ENCODE measurements around the gene HDGF. TPM values are rescaled to one million over a fixed set of nuclear protein-coding genes. Genes with fewer than 3 reads are reported as not detected.

Gene HDGF
- polyA plus RNA-seq, result 100 to 1,000 TPM in 1 of 2 donors, 10 to 100 TPM in 1; 88.6 to 150 TPM

DNA sequence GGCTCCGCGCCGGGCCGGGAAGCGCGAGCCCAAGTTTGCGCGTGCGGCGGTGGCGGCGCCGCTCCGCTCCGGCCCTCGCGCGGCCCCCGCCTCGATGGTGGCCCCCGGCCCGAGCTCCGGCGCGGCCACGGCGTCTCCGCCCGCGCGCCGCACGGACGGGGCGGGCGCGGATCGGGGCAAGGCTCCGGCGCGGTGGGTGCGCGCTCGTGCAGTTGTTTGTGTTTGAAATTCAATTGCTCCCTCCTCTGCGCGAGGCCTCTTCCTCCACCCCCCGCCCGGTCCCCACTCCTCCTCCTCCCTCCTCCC lies at the start of gene HDGF:
HDGF (minus strand) TSS at position 225 of the 306 bp plus-strand sequence. CDS start 246 bp downstream, outside the sequence.
- peaks cover 0 to 18% of the 10 kb centered on the region in 2 donors for H3K4me1 ChIP-seq (ENCODE audit: control insufficient read depth in 2 of 2, insufficient read depth in 2 of 2, low read length in 1 of 2)
- WGBS, 2 donors, result 0% methylated on average over 32 to 48 of the region's 48 CpGs

DNA sequence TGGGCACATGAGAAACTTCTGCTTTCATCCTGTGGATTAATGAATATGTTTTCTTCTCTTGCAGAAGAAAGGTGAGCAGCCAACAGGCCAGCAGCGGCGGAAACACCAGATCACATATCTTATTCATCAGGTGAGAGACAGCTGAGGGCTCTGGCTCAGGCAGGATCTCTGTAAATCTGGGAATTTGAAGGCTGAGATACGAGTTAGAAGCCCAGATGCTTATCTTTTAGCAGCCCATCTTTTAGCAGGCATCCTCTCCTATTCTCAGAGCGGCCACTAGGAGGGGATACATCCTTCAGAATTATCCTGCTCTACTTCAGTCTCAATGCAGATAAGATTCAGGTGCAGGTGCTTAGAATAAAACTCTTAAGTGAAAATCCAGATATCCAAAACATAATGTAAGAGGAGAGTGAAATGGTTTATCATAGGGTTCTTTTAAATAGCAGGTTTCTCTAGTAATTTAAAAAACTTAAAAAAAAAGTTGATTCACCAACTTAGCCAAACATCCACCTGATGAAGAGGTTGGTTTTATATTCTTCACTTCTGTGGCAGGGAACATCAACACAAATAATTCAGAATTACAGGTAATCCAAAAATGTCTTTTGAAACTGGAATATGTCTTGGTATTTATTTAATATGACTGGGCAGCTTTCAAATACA lies 45.9 kb upstream of the HDGF start:
- WGBS, 2 donors, result 36 to 50% methylated on average over 4 of the region's 4 CpGs
- H3K27me3 ChIP-seq (ENCODE audit: control insufficient read depth in 1 of 2, insufficient read depth in 2 of 2, low read length in 2 of 2), result no peaks in the 10 kb centered on the region

More for the DNA sequence above, at the start of gene HDGF:
- peak within 1 kb of the TSS; percentile 96 to 98 for H3K27ac ChIP-seq (ENCODE audit: low read depth in 2 of 2, low read length in 1 of 2)
- H3K4me3 ChIP-seq (ENCODE audit: low read depth in 1 of 2, low read length in 2 of 2), result peak within 1 kb of the TSS; percentile 95 to 99
- no peaks in the 10 kb centered on the region for H3K36me3 ChIP-seq (ENCODE audit: control insufficient read depth in 2 of 2, insufficient read depth in 2 of 2, low read length in 1 of 2)
- no peaks in the 10 kb centered on the region for H3K27me3 ChIP-seq (ENCODE audit: control insufficient read depth in 1 of 2, insufficient read depth in 2 of 2, low read length in 2 of 2)
- H3K9me3 ChIP-seq (ENCODE audit: control insufficient read depth in 2 of 2, insufficient read depth in 1 of 2, low read depth in 1 of 2, low read length in 1 of 2), result no peaks in the 10 kb centered on the region

DNA sequence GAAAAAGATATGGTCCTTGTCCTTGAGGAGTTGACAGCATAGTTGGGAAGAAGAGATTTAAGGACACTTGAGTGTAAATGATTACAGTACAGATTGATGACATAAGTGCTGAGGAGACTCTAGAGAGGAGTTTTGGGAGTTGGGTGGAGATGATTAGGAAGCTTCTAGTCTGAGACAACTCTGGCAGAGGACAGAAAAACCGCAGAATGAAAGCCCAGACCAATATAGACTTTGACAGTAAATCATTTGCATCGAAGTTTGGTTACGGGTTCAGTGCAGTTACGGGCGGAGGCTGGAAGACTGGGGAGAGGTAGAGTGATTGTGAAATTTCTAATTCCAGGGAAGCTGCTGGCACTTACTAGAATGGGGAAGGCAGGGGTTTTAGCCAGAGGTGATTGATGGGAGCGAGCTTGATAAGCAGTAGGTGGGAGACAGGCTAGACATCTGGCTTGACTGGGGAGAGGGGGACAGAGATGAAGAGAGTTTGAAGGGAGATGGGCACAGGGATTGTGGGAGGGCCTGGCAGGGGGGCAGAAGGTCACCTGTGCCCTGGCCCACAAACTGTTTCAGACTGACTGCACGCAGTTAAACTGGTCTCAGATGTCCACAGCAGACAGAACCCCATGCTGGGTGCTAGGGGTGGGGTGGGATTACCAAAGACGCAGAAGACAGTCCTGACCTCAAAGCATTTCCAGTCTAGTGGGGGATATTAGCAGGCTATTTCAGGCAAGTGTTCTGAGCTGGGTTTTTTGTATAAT lies 45.0 kb upstream of the HDGF start:
- Histone ChIP-seq H3K27ac (ENCODE audit: low read depth in 2 of 2, low read length in 1 of 2) (no peak overlapping the region), H3K4me3 (ENCODE audit: low read depth in 1 of 2, low read length in 2 of 2) (no peak overlapping the region), H3K27me3 (ENCODE audit: control insufficient read depth in 1 of 2, insufficient read depth in 2 of 2, low read length in 2 of 2) (no peaks in the 10 kb centered on the region), H3K9me3 (ENCODE audit: control insufficient read depth in 2 of 2, insufficient read depth in 1 of 2, low read depth in 1 of 2, low read length in 1 of 2) (no peaks in the 10 kb centered on the region), H3K36me3 (ENCODE audit: control insufficient read depth in 2 of 2, insufficient read depth in 2 of 2, low read length in 1 of 2) (peaks cover 37 to 39% of the 10 kb centered on the region in 2 donors), H3K4me1 (ENCODE audit: control insufficient read depth in 2 of 2, insufficient read depth in 2 of 2, low read length in 1 of 2) (no peaks in the 10 kb centered on the region)
- WGBS, 2 donors, result 85 to 86% methylated on average over 8 of the region's 8 CpGs

More for the DNA sequence above, 45.9 kb upstream of the HDGF start:
- Histone ChIP-seq H3K4me3 (ENCODE audit: low read depth in 1 of 2, low read length in 2 of 2) (no peak overlapping the region), H3K36me3 (ENCODE audit: control insufficient read depth in 2 of 2, insufficient read depth in 2 of 2, low read length in 1 of 2) (peaks cover 34 to 39% of the 10 kb centered on the region in 2 donors), H3K27ac (ENCODE audit: low read depth in 2 of 2, low read length in 1 of 2) (no peak overlapping the region), H3K9me3 (ENCODE audit: control insufficient read depth in 2 of 2, insufficient read depth in 1 of 2, low read depth in 1 of 2, low read length in 1 of 2) (no peaks in the 10 kb centered on the region), H3K4me1 (ENCODE audit: control insufficient read depth in 2 of 2, insufficient read depth in 2 of 2, low read length in 1 of 2) (no peaks in the 10 kb centered on the region)

DNA sequence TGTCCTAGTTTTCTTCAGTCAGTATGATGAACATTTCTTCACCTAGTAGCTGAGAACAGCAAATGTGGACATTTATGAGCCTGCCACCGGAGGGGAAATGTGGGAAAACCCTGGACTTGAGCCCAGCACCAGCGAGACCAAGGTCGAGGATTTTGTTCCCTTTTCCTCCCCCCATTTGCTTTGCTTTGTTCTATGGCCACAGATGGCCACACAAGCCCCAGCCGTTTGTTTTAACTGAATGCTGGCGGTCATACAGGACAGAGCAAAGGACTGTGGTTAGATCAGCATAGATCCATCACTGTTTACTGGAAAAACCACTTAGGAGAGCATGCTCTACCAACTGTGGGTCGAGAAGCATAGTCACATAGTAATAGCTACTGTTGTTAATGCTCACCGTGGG lies 44.3 kb upstream of the HDGF start:
- no peaks in the 10 kb centered on the region for H3K4me1 ChIP-seq (ENCODE audit: control insufficient read depth in 2 of 2, insufficient read depth in 2 of 2, low read length in 1 of 2)
- H3K9me3 ChIP-seq (ENCODE audit: control insufficient read depth in 2 of 2, insufficient read depth in 1 of 2, low read depth in 1 of 2, low read length in 1 of 2), result no peaks in the 10 kb centered on the region
- no peaks in the 10 kb centered on the region for H3K27me3 ChIP-seq (ENCODE audit: control insufficient read depth in 1 of 2, insufficient read depth in 2 of 2, low read length in 2 of 2)
- H3K27ac ChIP-seq (ENCODE audit: low read depth in 2 of 2, low read length in 1 of 2), result no peak overlapping the region
- H3K4me3 ChIP-seq (ENCODE audit: low read depth in 1 of 2, low read length in 2 of 2), result no peak overlapping the region
- 50 to 56% methylated on average over 7 of the region's 7 CpGs for WGBS, 2 donors
- peaks cover 40 to 41% of the 10 kb centered on the region in 2 donors for H3K36me3 ChIP-seq (ENCODE audit: control insufficient read depth in 2 of 2, insufficient read depth in 2 of 2, low read length in 1 of 2)

DNA sequence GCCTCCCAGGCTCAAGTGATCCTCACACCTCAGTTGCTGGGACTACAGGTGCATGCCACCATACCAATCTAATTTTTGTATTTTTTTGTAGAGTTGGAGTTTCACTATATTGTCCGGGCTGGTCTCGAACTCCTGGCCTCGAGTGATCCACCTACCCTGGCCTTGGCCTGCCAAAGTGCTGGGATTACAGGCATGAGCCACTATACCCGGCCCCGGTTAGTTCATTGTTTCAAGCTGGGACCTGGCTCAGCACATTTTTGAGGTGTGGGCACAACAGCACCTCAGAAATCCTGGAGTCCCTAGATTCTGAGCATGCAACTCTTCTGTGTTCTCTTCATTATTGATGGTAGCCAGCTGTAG lies 43.9 kb upstream of the HDGF start:
- H3K36me3 ChIP-seq (ENCODE audit: control insufficient read depth in 2 of 2, insufficient read depth in 2 of 2, low read length in 1 of 2), result peaks cover 37 to 41% of the 10 kb centered on the region in 2 donors
- H3K9me3 ChIP-seq (ENCODE audit: control insufficient read depth in 2 of 2, insufficient read depth in 1 of 2, low read depth in 1 of 2, low read length in 1 of 2), result no peaks in the 10 kb centered on the region
- H3K27me3 ChIP-seq (ENCODE audit: control insufficient read depth in 1 of 2, insufficient read depth in 2 of 2, low read length in 2 of 2), result no peaks in the 10 kb centered on the region
- H3K27ac ChIP-seq (ENCODE audit: low read depth in 2 of 2, low read length in 1 of 2), result no peak overlapping the region
- no peak overlapping the region for H3K4me3 ChIP-seq (ENCODE audit: low read depth in 1 of 2, low read length in 2 of 2)
- WGBS, 2 donors, result 85 to 87% methylated on average over 5 of the region's 5 CpGs
- H3K4me1 ChIP-seq (ENCODE audit: control insufficient read depth in 2 of 2, insufficient read depth in 2 of 2, low read length in 1 of 2), result no peaks in the 10 kb centered on the region

DNA sequence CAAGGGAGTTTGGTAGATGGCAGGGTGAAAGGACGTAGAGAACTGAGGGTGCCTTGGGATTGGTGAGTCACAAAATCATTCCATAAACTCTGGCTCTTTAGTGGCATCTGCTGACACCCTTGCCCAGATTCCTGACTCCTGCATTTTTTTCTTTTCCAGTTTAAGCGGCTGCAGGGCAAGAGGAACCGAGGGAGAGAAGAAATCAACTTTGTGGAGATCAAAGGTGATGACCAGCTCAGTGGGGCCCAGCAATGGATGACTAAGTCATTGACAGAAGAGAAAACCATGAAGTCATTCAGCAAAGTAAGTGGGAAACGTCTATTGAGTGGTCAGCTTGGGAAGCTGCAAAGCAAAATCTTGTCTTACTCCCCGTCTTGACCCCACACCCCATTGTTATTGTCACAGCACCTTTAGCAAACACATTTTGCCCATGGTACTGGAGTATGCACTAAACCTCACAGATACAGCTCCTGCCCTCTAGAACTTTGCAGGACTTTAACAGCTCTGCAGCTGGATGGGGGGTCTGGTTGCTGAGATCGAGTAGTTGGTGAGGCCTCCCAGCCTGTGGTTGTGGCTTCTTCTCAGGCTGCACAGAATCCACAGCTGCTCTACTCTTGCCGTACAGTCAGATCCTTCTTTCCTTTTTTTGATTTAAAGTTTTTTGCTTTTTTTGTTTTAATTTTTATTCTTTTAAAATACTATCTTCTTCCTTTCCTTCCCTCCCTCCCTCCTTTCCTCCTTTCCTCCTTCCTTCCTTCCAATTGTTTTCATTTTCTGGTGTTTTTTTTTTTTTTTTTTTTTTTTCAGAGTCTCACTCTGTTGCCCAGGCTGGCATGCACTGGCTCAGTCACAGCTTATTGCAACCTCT lies 43.3 kb upstream of the HDGF start:
- H3K4me1 ChIP-seq (ENCODE audit: control insufficient read depth in 2 of 2, insufficient read depth in 2 of 2, low read length in 1 of 2), result no peaks in the 10 kb centered on the region
- peaks cover 34 to 41% of the 10 kb centered on the region in 2 donors for H3K36me3 ChIP-seq (ENCODE audit: control insufficient read depth in 2 of 2, insufficient read depth in 2 of 2, low read length in 1 of 2)
- H3K27me3 ChIP-seq (ENCODE audit: control insufficient read depth in 1 of 2, insufficient read depth in 2 of 2, low read length in 2 of 2), result no peaks in the 10 kb centered on the region
- H3K27ac ChIP-seq (ENCODE audit: low read depth in 2 of 2, low read length in 1 of 2), result no peak overlapping the region
- no peaks in the 10 kb centered on the region for H3K9me3 ChIP-seq (ENCODE audit: control insufficient read depth in 2 of 2, insufficient read depth in 1 of 2, low read depth in 1 of 2, low read length in 1 of 2)
- H3K4me3 ChIP-seq (ENCODE audit: low read depth in 1 of 2, low read length in 2 of 2), result no peak overlapping the region
- 80 to 81% methylated on average over 7 of the region's 7 CpGs for WGBS, 2 donors

DNA sequence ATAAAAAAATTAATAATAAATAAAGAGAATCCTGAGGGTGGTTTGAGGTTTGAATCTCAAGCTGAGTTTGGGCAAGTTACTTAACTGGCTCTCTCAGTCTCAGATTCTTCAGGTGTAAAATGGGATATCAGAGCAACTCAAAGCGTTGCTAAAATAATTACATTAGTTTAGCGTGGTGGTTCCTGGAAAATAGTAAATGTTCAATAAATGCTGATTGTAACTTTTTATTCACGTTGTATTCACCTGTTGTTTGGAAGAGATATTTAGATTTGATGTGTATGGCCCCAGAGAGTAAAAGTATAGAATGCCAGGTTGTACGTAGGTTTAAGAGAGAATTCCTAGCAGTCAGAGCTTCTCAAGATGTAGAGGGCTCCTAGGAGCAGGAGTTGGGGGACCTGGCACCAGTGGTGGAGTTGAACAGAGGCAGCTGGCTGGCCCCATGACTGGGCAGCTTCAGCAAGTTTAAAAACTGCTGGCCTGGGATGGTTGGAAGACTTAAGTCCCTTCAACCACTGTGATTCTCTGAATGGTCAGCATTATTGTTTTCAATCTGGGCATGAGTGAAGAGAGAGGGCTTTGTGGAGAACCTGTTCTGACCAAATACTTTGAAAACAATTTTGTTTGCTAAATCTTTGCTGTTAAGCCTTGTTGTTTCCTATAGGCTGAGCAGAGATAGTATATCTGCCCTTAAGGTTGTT lies 38.3 kb upstream of the HDGF start:
- WGBS, 2 donors, result 86 to 96% methylated on average over 4 of the region's 4 CpGs
- no peaks in the 10 kb centered on the region for H3K4me1 ChIP-seq (ENCODE audit: control insufficient read depth in 2 of 2, insufficient read depth in 2 of 2, low read length in 1 of 2)
- no peak overlapping the region for H3K4me3 ChIP-seq (ENCODE audit: low read depth in 1 of 2, low read length in 2 of 2)
- H3K36me3 ChIP-seq (ENCODE audit: control insufficient read depth in 2 of 2, insufficient read depth in 2 of 2, low read length in 1 of 2), result peaks cover 29 to 36% of the 10 kb centered on the region in 2 donors
- no peaks in the 10 kb centered on the region for H3K9me3 ChIP-seq (ENCODE audit: control insufficient read depth in 2 of 2, insufficient read depth in 1 of 2, low read depth in 1 of 2, low read length in 1 of 2)
- H3K27ac ChIP-seq (ENCODE audit: low read depth in 2 of 2, low read length in 1 of 2), result no peak overlapping the region
- H3K27me3 ChIP-seq (ENCODE audit: control insufficient read depth in 1 of 2, insufficient read depth in 2 of 2, low read length in 2 of 2), result no peaks in the 10 kb centered on the region

DNA sequence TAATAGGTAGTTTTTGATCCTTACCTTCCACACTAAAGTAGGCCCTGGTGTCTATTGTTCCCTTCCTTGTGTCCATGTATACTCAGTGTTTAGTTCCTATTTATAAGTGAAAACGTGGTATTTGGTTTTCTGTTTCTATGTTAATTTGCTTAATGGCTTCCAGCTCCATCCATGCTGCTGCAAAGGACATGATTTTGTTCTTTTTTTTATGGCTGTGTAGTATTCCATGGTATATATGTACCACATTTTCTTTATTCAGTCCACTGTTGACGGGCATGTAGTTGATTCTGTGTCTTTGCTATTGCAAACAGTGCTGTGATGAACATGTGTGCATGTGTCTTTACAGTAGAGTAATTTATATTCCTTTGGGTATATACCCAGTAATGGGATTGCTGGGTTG lies 36.7 kb upstream of the HDGF start:
- WGBS, 2 donors, result 91 to 96% methylated on average over 2 of the region's 2 CpGs
- H3K36me3 ChIP-seq (ENCODE audit: control insufficient read depth in 2 of 2, insufficient read depth in 2 of 2, low read length in 1 of 2), result peaks cover 25 to 36% of the 10 kb centered on the region in 2 donors
- H3K4me1 ChIP-seq (ENCODE audit: control insufficient read depth in 2 of 2, insufficient read depth in 2 of 2, low read length in 1 of 2), result no peaks in the 10 kb centered on the region
- H3K4me3 ChIP-seq (ENCODE audit: low read depth in 1 of 2, low read length in 2 of 2), result no peak overlapping the region
- H3K27me3 ChIP-seq (ENCODE audit: control insufficient read depth in 1 of 2, insufficient read depth in 2 of 2, low read length in 2 of 2), result no peaks in the 10 kb centered on the region
- H3K9me3 ChIP-seq (ENCODE audit: control insufficient read depth in 2 of 2, insufficient read depth in 1 of 2, low read depth in 1 of 2, low read length in 1 of 2), result no peaks in the 10 kb centered on the region
- no peak overlapping the region for H3K27ac ChIP-seq (ENCODE audit: low read depth in 2 of 2, low read length in 1 of 2)

DNA sequence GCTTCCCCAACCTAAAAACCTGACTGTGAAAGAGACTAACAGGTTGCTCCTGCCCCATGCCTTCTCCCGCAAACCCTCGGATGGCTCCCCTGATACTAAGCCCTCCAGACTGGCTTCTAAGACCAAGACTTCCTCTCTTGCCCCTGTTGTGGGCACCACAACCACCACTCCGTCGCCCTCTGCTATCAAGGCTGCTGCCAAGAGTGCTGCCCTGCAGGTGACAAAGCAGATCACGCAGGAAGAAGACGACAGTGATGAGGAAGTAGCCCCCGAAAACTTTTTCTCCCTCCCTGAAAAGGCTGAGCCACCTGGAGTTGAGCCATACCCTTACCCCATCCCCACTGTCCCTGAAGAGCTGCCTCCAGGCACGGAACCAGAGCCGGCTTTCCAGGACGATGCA lies 35.2 kb upstream of the HDGF start:
- Histone ChIP-seq H3K27me3 (ENCODE audit: control insufficient read depth in 1 of 2, insufficient read depth in 2 of 2, low read length in 2 of 2) (no peaks in the 10 kb centered on the region), H3K9me3 (ENCODE audit: control insufficient read depth in 2 of 2, insufficient read depth in 1 of 2, low read depth in 1 of 2, low read length in 1 of 2) (no peaks in the 10 kb centered on the region), H3K36me3 (ENCODE audit: control insufficient read depth in 2 of 2, insufficient read depth in 2 of 2, low read length in 1 of 2) (peaks cover 17 to 28% of the 10 kb centered on the region in 2 donors), H3K4me1 (ENCODE audit: control insufficient read depth in 2 of 2, insufficient read depth in 2 of 2, low read length in 1 of 2) (no peaks in the 10 kb centered on the region), H3K4me3 (ENCODE audit: low read depth in 1 of 2, low read length in 2 of 2) (no peak overlapping the region), H3K27ac (ENCODE audit: low read depth in 2 of 2, low read length in 1 of 2) (no peak overlapping the region)
- 85 to 86% methylated on average over 10 of the region's 10 CpGs for WGBS, 2 donors

Measured in esophagus (tissue), 2 donors.